HCT116 (cell line): ENCODE measurements around the gene CYBB. TPM values are rescaled to one million over a fixed set of nuclear protein-coding genes. Genes with fewer than 3 reads are reported as not detected.

Source experiments
- ATAC-seq: fragments of 200-7000 bp; cut with Tn5 transposase; 2 replicates; pipeline ENCODE4 v1.9.1; 2020; ENCODE audit warnings: mild to moderate bottlenecking, moderate library complexity
- BruUV-seq: library from RNA; stranded (reverse); fragments of 400-500 nt; replicated peaks from 2 replicates; lab custom pipeline; 2021; lab: Mats Ljungman, UMichigan
- CTCF ChIA-PET: fragments of 300-600 bp; sonication (Branson Sonifier 250); formaldehyde crosslinking; loops from one replicate; lab custom pipeline; 2021; ENCODE audit warnings: antibody characterized with exemption; lab: Charles Lee
- POLR2A ChIA-PET: fragments of 300-600, 350-600 bp; sonication (Branson Sonifier 250); formaldehyde crosslinking; loops from one replicate; lab custom pipeline; 2021; ENCODE audit warnings: antibody characterized with exemption; lab: Charles Lee
- RAD21 ChIA-PET, 2 experiments: fragments of 300-600 bp; sonication (Branson Sonifier 250); formaldehyde crosslinking; loops; one replicate each; lab custom pipeline; 2023; ENCODE audit warnings: low total read pairs in 2 of 2; ENCODE audit not compliant: uncharacterized antibody in 2 of 2, unreplicated experiment in 2 of 2, low non-redundant PET in 1 of 2; lab: Charles Lee
- DNase-seq: peaks from one replicate; pipeline ENCODE4 v3.0.0-alpha.2; 2010; ENCODE audit warnings: low read depth, low spot score
- H2AFZ ChIP-seq: fragments of 200-600 bp; shearing (Covaris generic), sonication (generic); 2 replicates; pipeline ENCODE4 v1.6.1; 2017; ENCODE audit warnings: low read depth, mixed run types, mixed read lengths, antibody characterized with exemption, low read length; ENCODE audit not compliant: poor library complexity, severe bottlenecking
- H3K27ac ChIP-seq: 2 replicates; pipeline ENCODE4 v1.5.1; 2012; ENCODE audit warnings: low read depth, low read length
- H3K27me3 ChIP-seq: fragments of 200-600 bp; sonication (generic); 2 replicates; pipeline ENCODE4 v1.6.1; 2016; ENCODE audit warnings: mixed run types, low read length, mixed read lengths; ENCODE audit not compliant: insufficient read depth
- H3K36me3 ChIP-seq, 2 experiments: fragments of 200-500 bp in 1 of 2; fragments of 200-600 bp in 1 of 2; sonication (Bioruptor generic) in 1 of 2; sonication (generic) in 1 of 2; 2 replicates each; pipeline versions ENCODE4 v1.5.1 to v1.6.1; 2014 to 2016; ENCODE audit warnings: low read length in 2 of 2, inconsistent platforms in 1 of 2, mixed read lengths in 1 of 2, mixed run types in 1 of 2; ENCODE audit not compliant: insufficient read depth in 2 of 2, control insufficient read depth in 1 of 2
- H3K4me1 ChIP-seq, 2 experiments: fragments of 200-600 bp in 1 of 2; sonication (generic) in 1 of 2; 2 replicates each; pipeline versions ENCODE4 v1.5.1 to v1.6.1; 2012 to 2017; ENCODE audit warnings: low read length in 2 of 2, inconsistent platforms in 1 of 2, mild to moderate bottlenecking in 1 of 2, mixed read lengths in 1 of 2, mixed run types in 1 of 2, moderate library complexity in 1 of 2; ENCODE audit not compliant: insufficient read depth in 2 of 2, control insufficient read depth in 1 of 2
- H3K4me2 ChIP-seq: fragments of 200-600 bp; sonication (generic); 2 replicates; pipeline ENCODE4 v1.6.1; 2017; ENCODE audit warnings: mixed run types, low read length, mixed read lengths
- H3K4me3 ChIP-seq, 2 experiments: fragments of 200-600 bp in 1 of 2; sonication (generic) in 1 of 2; replicated peaks in 1 of 2; 2 replicates each; pipeline ENCODE4 v1.5.1; 2011 to 2016; ENCODE audit warnings: low read length in 2 of 2, control low read depth in 1 of 2, low read depth in 1 of 2, mild to moderate bottlenecking in 1 of 2, mixed read lengths in 1 of 2, mixed run types in 1 of 2
- H3K79me2 ChIP-seq: fragments of 200-600 bp; sonication (generic); 2 replicates; pipeline ENCODE4 v1.6.1; 2017; ENCODE audit warnings: mild to moderate bottlenecking, mixed run types, low read length, moderate library complexity, mixed read lengths; ENCODE audit not compliant: insufficient read depth
- H3K9ac ChIP-seq: fragments of 200-600 bp; sonication (generic); 2 replicates; pipeline ENCODE4 v1.6.1; 2016; ENCODE audit warnings: low read length, mixed read lengths
- H3K9me2 ChIP-seq: fragments of 200-600 bp; sonication (generic), shearing (Covaris generic); 2 replicates; pipeline ENCODE4 v1.6.1; 2017; ENCODE audit warnings: mixed run types, mild to moderate bottlenecking, moderate library complexity; ENCODE audit not compliant: insufficient read depth
- H3K9me3 ChIP-seq, 2 experiments: fragments of 200-500 bp in 1 of 2; fragments of 200-600 bp in 1 of 2; sonication (Bioruptor generic) in 1 of 2; sonication (generic) in 1 of 2; 2 replicates each; pipeline ENCODE4 v1.6.1; 2014 to 2017; ENCODE audit warnings: low read length in 2 of 2, mixed read lengths in 2 of 2, inconsistent platforms in 1 of 2, low read depth in 1 of 2, mild to moderate bottlenecking in 1 of 2, mixed run types in 1 of 2, moderate library complexity in 1 of 2; ENCODE audit not compliant: control insufficient read depth in 1 of 2, insufficient read depth in 1 of 2
- H4K20me1 ChIP-seq: fragments of 200-600 bp; sonication (generic), shearing (Covaris generic); 2 replicates; pipeline ENCODE4 v1.6.1; 2017; ENCODE audit warnings: mixed run types, mild to moderate bottlenecking, moderate library complexity; ENCODE audit not compliant: insufficient read depth
- ATF3 ChIP-seq: IDR thresholded peaks from 2 replicates; pipeline ENCODE4 v1.6.1; 2012
- CBX3 ChIP-seq: IDR thresholded peaks from 2 replicates; pipeline ENCODE4 v1.6.1; 2012; ENCODE audit warnings: low read depth
- CEBPB ChIP-seq: IDR thresholded peaks from 2 replicates; pipeline ENCODE4 v1.6.1; 2012; ENCODE audit warnings: low read depth
- CTCF ChIP-seq, 3 experiments: fragments of 200-600 bp in 1 of 3; sonication (generic) in 1 of 3; IDR thresholded peaks in 2 of 3; conservative IDR thresholded peaks in 1 of 3; 2 replicates each; pipeline ENCODE4 v1.5.1; 2012 to 2017; ENCODE audit warnings: low read depth in 2 of 3, low read length in 2 of 3, antibody characterized with exemption in 1 of 3, borderline replicate concordance in 1 of 3, control low read depth in 1 of 3, mild to moderate bottlenecking in 1 of 3, mixed read lengths in 1 of 3, mixed run types in 1 of 3, moderate library complexity in 1 of 3; ENCODE audit not compliant: insufficient read depth in 1 of 3
- EGR1 ChIP-seq: IDR thresholded peaks from 2 replicates; pipeline ENCODE4 v1.6.1; 2012; ENCODE audit warnings: low read depth
- ELF1 ChIP-seq: IDR thresholded peaks from 2 replicates; pipeline ENCODE4 v1.6.1; 2012; ENCODE audit warnings: low read depth, borderline replicate concordance
- EZH2phosphoT487 ChIP-seq: fragments of 200-600 bp; IDR thresholded peaks from 2 replicates; pipeline ENCODE4 v1.6.1; 2018; ENCODE audit warnings: antibody characterized with exemption, borderline replicate concordance
- FOSL1 ChIP-seq: IDR thresholded peaks from 2 replicates; pipeline ENCODE4 v1.6.1; 2012; ENCODE audit warnings: low read depth
- JUND ChIP-seq: IDR thresholded peaks from 2 replicates; pipeline ENCODE4 v1.6.1; 2012
- POLR2AphosphoS5 ChIP-seq: IDR thresholded peaks from 2 replicates; pipeline ENCODE4 v1.6.1; 2011; ENCODE audit warnings: mild to moderate bottlenecking, low read depth, low read length, moderate library complexity
- RAD21 ChIP-seq: IDR thresholded peaks from 2 replicates; pipeline ENCODE4 v1.6.1; 2012; ENCODE audit warnings: low read depth, mild to moderate bottlenecking
- REST ChIP-seq: IDR thresholded peaks from 2 replicates; pipeline ENCODE4 v1.6.1; 2012; ENCODE audit warnings: low read depth
- SIN3A ChIP-seq: IDR thresholded peaks from 2 replicates; pipeline ENCODE4 v1.6.1; 2012; ENCODE audit warnings: low read depth
- SP1 ChIP-seq: IDR thresholded peaks from 2 replicates; pipeline ENCODE4 v1.6.1; 2012; ENCODE audit warnings: low read depth
- TCF7L2 ChIP-seq: IDR thresholded peaks from 2 replicates; pipeline ENCODE4 v1.7.0; 2011; ENCODE audit warnings: borderline replicate concordance, inconsistent platforms; ENCODE audit not compliant: insufficient read depth, insufficient read length; ENCODE audit errors: extremely low read depth
- ZNF274 ChIP-seq: fragments of 200-500 bp; sonication (Bioruptor generic); IDR thresholded peaks from 2 replicates; pipeline ENCODE4 v1.6.1; 2014; ENCODE audit warnings: mild to moderate bottlenecking, low read depth, low read length, inconsistent platforms
- intact Hi-C: fragments of 100-400 bp; cut with micrococcal nuclease; formaldehyde crosslinking; loops from 2 replicates; pipeline ENCODE4 v1.10.0; 2022
- total RNA-seq: library from RNA; stranded (reverse); gene quantifications from one replicate; pipeline ENCODE4 v1.2.1, GENCODE V29; 2021; ENCODE audit not compliant: unreplicated experiment
- TF ChIP-seq, protein P1 (sequence below): IDR thresholded peaks from 2 replicates; pipeline ENCODE4 v1.6.1; 2012

Gene CYBB
- total RNA-seq, 1 experiment from 2014 or later = 0.59 TPM

- Histone ChIP-seq H2AFZ (no peak overlapping the region), H3K4me3 (no peak overlapping the region), H3K4me2 (no peak overlapping the region), H3K9ac (no peak overlapping the region), H3K79me2 (no peaks in the 10 kb centered on the region), H3K9me2 (no peaks in the 10 kb centered on the region), H3K36me3 (no peaks in the 10 kb centered on the region), H3K9me3 (no peaks in the 10 kb centered on the region), H3K4me1 (no peaks in the 10 kb centered on the region), H3K27ac (no peak overlapping the region), H3K27me3 (no peaks in the 10 kb centered on the region), H4K20me1 (no peaks in the 10 kb centered on the region)
- intact Hi-C loops = no loop called here
- ChIA-PET POLR2A (no interaction called here), RAD21 (no interaction called here), CTCF (no interaction called here)
- BruUV-seq = no TSS peak
- ATAC-seq = no peak
- no peak for DNase-seq
- TF ChIP-seq REST (no peak), ZNF274 (no peak), POLR2AphosphoS5 (no peak), SIN3A (no peak), ATF3 (no peak), ELF1 (no peak), EZH2phosphoT487 (no peak), SP1 (no peak), FOSL1 (no peak), JUND (no peak), RAD21 (no peak), TCF7L2 (no peak), CBX3 (no peak), EGR1 (no peak), CEBPB (no peak), CTCF (IDR thresholded peaks at IDR 0.05 in 2 of 3, conservative IDR thresholded peaks at IDR 0.05 in 1 of 3; ENCODE audit: borderline replicate concordance in 1 of 3, insufficient read depth in 1 of 3, low read depth in 2 of 3, low read length in 2 of 3) (no peak)
- TF ChIP-seq, protein P1, sequence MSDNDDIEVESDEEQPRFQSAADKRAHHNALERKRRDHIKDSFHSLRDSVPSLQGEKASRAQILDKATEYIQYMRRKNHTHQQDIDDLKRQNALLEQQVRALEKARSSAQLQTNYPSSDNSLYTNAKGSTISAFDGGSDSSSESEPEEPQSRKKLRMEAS = no peak
Measured at GRCh38 chrX:37817176-37817575, 37.3 kb downstream of the CYBB start.
